Activated CD4-positive, alpha-beta T cell treated with anti-CD3 and anti-CD28 coated beads, Interleukin-2, amount 10 ng/mL, durations not matched to agents 24 days and 14 days (primary cell): ENCODE data around the gene BNIPL. TPM values are rescaled to one million over a fixed set of nuclear protein-coding genes. Genes with fewer than 3 reads are reported as not detected.
A peak's percentile ranks its signal among the peaks of the same experiment; 100 is the strongest.

ENCODE experiments used
- DNase-seq: peaks from one replicate; pipeline ENCODE4 v3.0.0; 2022
- H3K27ac Mint-ChIP-seq: one replicate; pipeline ENCODE4 v1.8.0; 2022; ENCODE audit warnings: mild to moderate bottlenecking, mixed read lengths
- H3K27me3 Mint-ChIP-seq: one replicate; pipeline ENCODE4 v1.8.0; 2022; ENCODE audit warnings: mixed read lengths
- H3K36me3 Mint-ChIP-seq: one replicate; pipeline ENCODE4 v1.8.0; 2022; ENCODE audit warnings: low read depth, mild to moderate bottlenecking, mixed read lengths
- H3K4me1 Mint-ChIP-seq: one replicate; pipeline ENCODE4 v1.8.0; 2021; ENCODE audit warnings: mixed read lengths
- H3K4me3 Mint-ChIP-seq: one replicate; pipeline ENCODE4 v1.8.0; 2022; ENCODE audit warnings: mild to moderate bottlenecking, moderate library complexity, mixed read lengths
- H3K9me3 Mint-ChIP-seq: one replicate; pipeline ENCODE4 v1.8.0; 2021; ENCODE audit warnings: mixed read lengths
- intact Hi-C: fragments of 100-400 bp; cut with micrococcal nuclease; formaldehyde crosslinking; loops from one replicate; pipeline ENCODE4 v1.15.1; 2023
- total RNA-seq: library from RNA; stranded (reverse); gene quantifications from 2 replicates; pipeline ENCODE4 v1.2.3, GENCODE V29; 2022

The BNIPL gene
- total RNA-seq, 1 donor from 2014 or later, result 1.8 TPM

DNA sequence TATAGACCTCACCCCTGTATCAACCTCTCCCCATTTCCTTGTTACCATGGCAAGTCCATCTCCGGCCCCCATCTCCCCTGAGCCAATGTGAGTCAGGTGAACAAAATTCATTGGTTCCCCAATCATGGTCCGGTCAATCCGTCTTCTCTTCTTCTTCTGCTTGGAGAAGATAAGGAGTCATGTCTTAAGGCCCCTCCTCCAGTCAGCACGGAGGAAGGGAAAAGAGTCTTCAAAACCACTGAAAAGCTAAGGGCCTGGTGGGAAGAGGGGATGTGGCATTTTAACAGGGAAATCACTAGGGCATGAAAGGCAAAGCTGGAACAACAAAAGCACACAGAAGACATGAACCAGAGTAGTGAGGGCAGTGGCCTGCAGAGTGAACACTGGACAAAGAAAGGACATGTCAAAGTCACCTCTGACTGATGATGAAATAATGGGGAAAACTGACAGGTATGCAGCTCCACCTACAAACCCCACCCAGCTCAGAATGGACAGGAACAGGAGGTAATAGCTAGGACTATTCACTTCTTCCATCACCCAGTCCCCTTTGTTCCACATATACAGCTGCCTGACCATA lies 18.7 kb downstream of the BNIPL start:
- peaks cover 58% of the 10 kb centered on the region for H3K4me1 Mint-ChIP-seq
- peak overlapping the region; percentile 99 for H3K4me3 Mint-ChIP-seq

GRCh38 chr1:151055581-151055980 lies 19.2 kb downstream of the BNIPL start:
- Mint-ChIP-seq H3K4me3 (peak overlapping the region; percentile 99), H3K9me3 (no peaks in the 10 kb centered on the region), H3K27ac (peak overlapping the region; percentile 99), H3K27me3 (no peaks in the 10 kb centered on the region), H3K36me3 (peaks cover 76% of the 10 kb centered on the region), H3K4me1 (peaks cover 58% of the 10 kb centered on the region)
- DNase-seq, result peak; percentile 61
- intact Hi-C loops, result loop anchor here (5.0 kb wide), 5 partner anchors 33 to 493 kb away; partner anchors contain the start of genes ARNT, ENSA and TNFAIP8L2

More for the DNA sequence above, 18.7 kb downstream of the BNIPL start:
- peaks cover 80% of the 10 kb centered on the region for H3K36me3 Mint-ChIP-seq
- no peaks in the 10 kb centered on the region for H3K27me3 Mint-ChIP-seq
- intact Hi-C loops, result loop anchor here (5.0 kb wide), 5 partner anchors 33 to 493 kb away; partner anchors contain the start of genes ARNT, ENSA and TNFAIP8L2
- DNase-seq, result no peak
- H3K9me3 Mint-ChIP-seq, result no peaks in the 10 kb centered on the region
- peak overlapping the region; percentile 99 for H3K27ac Mint-ChIP-seq

GRCh38 chr1:151056149-151056548 lies 19.8 kb downstream of the BNIPL start:
- peak; percentile 87 for DNase-seq
- H3K36me3 Mint-ChIP-seq, result peaks cover 71% of the 10 kb centered on the region
- peaks cover 64% of the 10 kb centered on the region for H3K4me1 Mint-ChIP-seq
- H3K4me3 Mint-ChIP-seq, result peak overlapping the region; percentile 99
- no peaks in the 10 kb centered on the region for H3K9me3 Mint-ChIP-seq
- no peaks in the 10 kb centered on the region for H3K27me3 Mint-ChIP-seq
- H3K27ac Mint-ChIP-seq, result peak overlapping the region; percentile 99
- intact Hi-C loops, result loop anchor here (2.0 to 5.0 kb wide), 6 partner anchors 34 to 494 kb away; partner anchors contain the start of genes ARNT, ENSA, PRUNE1 and TNFAIP8L2

- Mint-ChIP-seq H3K36me3 (peaks cover 55% of the 10 kb centered on the region), H3K9me3 (no peaks in the 10 kb centered on the region), H3K27me3 (no peaks in the 10 kb centered on the region), H3K4me3 (peak overlapping the region; percentile 99), H3K4me1 (peaks cover 65% of the 10 kb centered on the region), H3K27ac (peak overlapping the region; percentile 99)
- peak; percentile 78 for DNase-seq
- intact Hi-C loops, result loop anchor here (1.0 to 5.0 kb wide), 7 partner anchors 12 to 496 kb away; partner anchors contain the start of genes ARNT, ENSA, GABPB2 and TNFAIP8L2
Measured at GRCh38 chr1:151058692-151059091, 22.3 kb downstream of the BNIPL start.

GRCh38 chr1:151059109-151060006 lies 23.0 kb downstream of the BNIPL start, which contains the start of gene CDC42SE1:
CDC42SE1 (minus strand) TSS chr1:151059622; CDS start chr1:151055730, 3,892 bp downstream.
- peaks cover 48% of the 10 kb centered on the region for H3K36me3 Mint-ChIP-seq
- DNase-seq, result peak; percentile 96
- peak within 1 kb of the TSS; percentile 99 for H3K27ac Mint-ChIP-seq
- intact Hi-C loops, result loop anchor here (1.0 to 5.0 kb wide), 7 partner anchors 11 to 497 kb away; partner anchors contain the start of genes ARNT, ENSA, GABPB2 and TNFAIP8L2
- no peaks in the 10 kb centered on the region for H3K27me3 Mint-ChIP-seq
- peak within 1 kb of the TSS; percentile 99 for H3K4me3 Mint-ChIP-seq
- H3K9me3 Mint-ChIP-seq, result no peaks in the 10 kb centered on the region
- H3K4me1 Mint-ChIP-seq, result peaks cover 62% of the 10 kb centered on the region

DNA sequence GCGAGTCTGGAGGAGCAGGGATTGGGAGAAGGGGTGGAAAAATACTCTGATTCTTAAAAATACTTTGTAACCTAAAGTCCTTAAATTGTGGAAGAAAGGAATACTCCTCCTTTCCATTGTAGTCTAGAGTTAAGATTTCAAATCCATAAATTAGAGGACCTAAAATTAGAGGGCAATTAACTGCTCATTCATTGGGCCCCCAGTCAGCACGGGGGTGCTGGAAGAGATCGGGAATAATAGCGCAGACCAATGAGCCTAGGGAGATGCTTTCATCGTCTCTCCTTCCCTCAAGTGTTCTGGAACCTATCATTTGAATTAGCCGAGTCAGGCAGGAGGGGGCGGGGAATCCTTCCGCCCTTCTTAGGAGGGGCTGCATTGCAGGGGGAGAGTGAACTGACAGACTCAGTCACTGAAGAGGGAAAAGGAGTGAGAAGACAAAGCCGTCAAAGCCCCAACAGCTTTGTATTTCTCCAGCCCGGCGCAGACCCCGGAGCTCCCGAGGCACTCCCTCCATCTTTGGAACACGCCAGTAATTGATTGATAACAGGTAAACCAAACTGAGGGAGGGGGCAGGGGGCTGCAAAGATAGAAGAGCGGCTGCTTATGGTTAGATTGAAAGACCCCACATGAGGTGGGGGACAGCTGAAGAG lies 23.7 kb downstream of the BNIPL start, which contains the start of gene MLLT11:
TSS of gene MLLT11 (plus strand) at position 391 of the 650 bp plus-strand sequence. CDS start 6,828 bp downstream, outside the sequence.
- DNase-seq, result peak; percentile 79
- H3K27me3 Mint-ChIP-seq, result no peaks in the 10 kb centered on the region
- no peaks in the 10 kb centered on the region for H3K9me3 Mint-ChIP-seq
- H3K27ac Mint-ChIP-seq, result peak within 1 kb of the TSS; percentile 99
- H3K4me3 Mint-ChIP-seq, result peak within 1 kb of the TSS; percentile 99
- peaks cover 56% of the 10 kb centered on the region for H3K4me1 Mint-ChIP-seq
- H3K36me3 Mint-ChIP-seq, result peaks cover 41% of the 10 kb centered on the region
- intact Hi-C loops, result no loop called here

- no peaks in the 10 kb centered on the region for H3K9me3 Mint-ChIP-seq
- H3K36me3 Mint-ChIP-seq, result peaks cover 34% of the 10 kb centered on the region
- peak overlapping the region; percentile 99 for H3K27ac Mint-ChIP-seq
- no peaks in the 10 kb centered on the region for H3K27me3 Mint-ChIP-seq
- no peak for DNase-seq
- H3K4me1 Mint-ChIP-seq, result peaks cover 49% of the 10 kb centered on the region
- peak overlapping the region; percentile 99 for H3K4me3 Mint-ChIP-seq
- intact Hi-C loops, result no loop called here
Measured at GRCh38 chr1:151060657-151061421, 24.5 kb downstream of the BNIPL start.

DNA sequence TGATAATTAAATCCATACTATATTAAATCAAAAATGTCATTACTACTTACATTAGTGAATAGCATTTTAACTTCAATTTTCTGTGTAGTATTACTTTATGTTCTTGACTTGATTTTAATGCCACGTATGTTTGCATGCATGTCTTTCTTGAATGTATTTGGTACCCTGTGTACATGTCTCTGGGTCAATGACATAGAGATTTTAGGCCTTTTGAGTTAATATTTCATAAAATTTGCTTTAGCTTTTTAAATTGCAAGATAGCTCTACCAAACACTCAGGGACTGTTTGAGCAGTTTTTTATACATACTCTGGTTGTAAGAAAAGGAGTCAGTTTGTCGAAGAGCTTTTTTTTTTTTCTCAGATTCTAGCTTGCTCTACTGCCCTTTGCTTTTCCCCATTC lies 25.3 kb downstream of the BNIPL start:
- Mint-ChIP-seq H3K4me3 (no peak overlapping the region), H3K4me1 (peaks cover 40% of the 10 kb centered on the region), H3K36me3 (peaks cover 29% of the 10 kb centered on the region), H3K9me3 (no peaks in the 10 kb centered on the region), H3K27me3 (no peaks in the 10 kb centered on the region), H3K27ac (no peak overlapping the region)
- no peak for DNase-seq
- intact Hi-C loops, result no loop called here

GRCh38 chr1:151062741-151063371 lies 26.5 kb downstream of the BNIPL start:
- Mint-ChIP-seq H3K4me1 (peaks cover 29% of the 10 kb centered on the region), H3K27me3 (no peaks in the 10 kb centered on the region), H3K9me3 (no peaks in the 10 kb centered on the region), H3K27ac (peak overlapping the region; percentile 63), H3K4me3 (no peak overlapping the region), H3K36me3 (peaks cover 21% of the 10 kb centered on the region)
- no peak for DNase-seq
- intact Hi-C loops, result no loop called here

- peaks cover 10% of the 10 kb centered on the region for H3K36me3 Mint-ChIP-seq
- no peaks in the 10 kb centered on the region for H3K9me3 Mint-ChIP-seq
- no peak overlapping the region for H3K27ac Mint-ChIP-seq
- no peak for DNase-seq
- intact Hi-C loops, result no loop called here
- peaks cover 27% of the 10 kb centered on the region for H3K4me1 Mint-ChIP-seq
- no peak overlapping the region for H3K4me3 Mint-ChIP-seq
- no peaks in the 10 kb centered on the region for H3K27me3 Mint-ChIP-seq
Measured at GRCh38 chr1:151065089-151065645, 28.8 kb downstream of the BNIPL start.

- no peak for DNase-seq
- intact Hi-C loops, result no loop called here
- no peaks in the 10 kb centered on the region for H3K27me3 Mint-ChIP-seq
- H3K4me3 Mint-ChIP-seq, result no peak overlapping the region
- H3K36me3 Mint-ChIP-seq, result peaks cover 10% of the 10 kb centered on the region
- H3K4me1 Mint-ChIP-seq, result peaks cover 15% of the 10 kb centered on the region
- no peak overlapping the region for H3K27ac Mint-ChIP-seq
- H3K9me3 Mint-ChIP-seq, result no peaks in the 10 kb centered on the region
Measured at GRCh38 chr1:151067185-151067584, 30.8 kb downstream of the BNIPL start.

DNA sequence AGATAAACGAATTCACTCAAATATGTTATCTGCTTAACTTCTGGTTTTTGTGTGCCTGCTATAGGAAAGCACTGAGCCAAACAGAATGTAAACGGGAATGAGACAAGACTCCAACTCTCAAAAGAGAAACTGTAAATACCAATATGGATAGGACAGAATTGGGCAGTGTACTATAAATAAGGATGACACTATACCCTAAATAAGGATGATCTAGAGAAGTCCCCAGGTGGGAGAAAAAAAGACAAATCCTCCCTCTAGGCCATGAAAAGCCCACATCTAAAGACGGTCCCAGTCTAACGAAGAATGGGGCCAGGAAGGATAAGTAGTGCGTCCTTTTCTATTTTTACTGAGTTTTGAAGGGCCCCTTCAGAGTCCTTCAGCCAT lies 32.7 kb downstream of the BNIPL start:
- Mint-ChIP-seq H3K4me1 (peaks cover 17% of the 10 kb centered on the region), H3K27ac (peak overlapping the region; percentile 99), H3K9me3 (no peaks in the 10 kb centered on the region), H3K36me3 (peaks cover 11% of the 10 kb centered on the region), H3K4me3 (peak overlapping the region; percentile 91), H3K27me3 (no peaks in the 10 kb centered on the region)
- intact Hi-C loops, result no loop called here
- DNase-seq, result no peak
